RWPE1 (cell line): ENCODE measurements around the gene SAXO1.

Source experiments
- CTCF ChIA-PET: fragments of 350-600 bp; sonication (Branson Sonifier 250); formaldehyde crosslinking; extraction: SDS; loops from one replicate; lab custom pipeline; 2021; lab: Yijun Ruan, JAX
- POLR2A ChIA-PET: fragments of 400-600 bp; formaldehyde crosslinking; extraction: SDS; loops from one replicate; lab custom pipeline; 2020; ENCODE audit warnings: antibody characterized with exemption; ENCODE audit not compliant: low non-redundant PET; lab: Yijun Ruan, JAX
- DNase-seq: peaks from one replicate; pipeline ENCODE4 v3.0.0; 2012; ENCODE audit warnings: low spot score
- H3K27ac ChIP-seq: fragments of 450-650 bp; 2 replicates; pipeline ENCODE4 v1.5.1; 2017
- CTCF ChIP-seq: fragments of 450-650 bp; conservative IDR thresholded peaks from 2 replicates; pipeline ENCODE4 v1.5.1; 2017; ENCODE audit warnings: low read depth, mild to moderate bottlenecking

The SAXO1 gene

DNA sequence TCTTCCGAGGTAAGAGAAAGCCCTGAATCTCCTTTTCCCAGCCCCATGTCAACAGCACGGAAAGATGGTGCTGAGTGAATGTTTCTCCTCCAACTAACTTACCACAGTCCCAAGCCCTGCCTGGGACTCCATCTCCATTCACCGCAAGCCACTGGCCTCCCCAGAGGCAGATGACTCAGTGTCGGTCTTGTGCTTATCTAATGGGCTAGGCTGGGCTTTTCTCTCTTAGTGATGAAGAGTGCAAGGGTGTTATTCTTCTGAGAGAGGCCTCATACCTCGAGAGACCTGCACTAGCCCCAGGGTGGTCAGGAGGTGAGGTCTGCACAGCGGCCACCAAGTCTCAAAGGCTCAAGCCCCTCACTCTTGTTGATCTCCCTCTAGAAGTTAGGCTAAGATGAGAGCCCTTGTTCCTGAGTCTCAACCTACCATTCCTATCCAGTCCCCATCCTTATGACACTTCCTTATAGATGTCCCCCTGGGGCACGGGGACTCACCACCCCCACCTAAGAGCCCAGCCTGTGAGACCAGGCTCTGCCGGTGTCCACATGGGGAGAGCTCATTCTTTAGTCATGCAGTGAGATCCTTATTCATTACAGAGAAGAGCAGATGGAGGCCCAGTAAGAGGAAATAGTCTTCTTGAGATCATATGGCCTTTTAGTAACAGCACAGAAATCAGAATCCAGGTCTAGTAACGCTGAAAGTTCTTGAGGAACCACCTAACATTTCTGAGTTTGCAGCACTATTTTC lies 127.0 kb downstream of the SAXO1 start:
- H3K27ac ChIP-seq = no peak overlapping the region
- POLR2A ChIA-PET = no interaction called here
- DNase-seq = no peak
- TF ChIP-seq CTCF = no peak
- CTCF ChIA-PET = interaction anchor here (0.6 kb wide), 1 partner anchor 802 kb away, joined by 4 read pairs; no protein-coding TSS in a partner anchor

DNA sequence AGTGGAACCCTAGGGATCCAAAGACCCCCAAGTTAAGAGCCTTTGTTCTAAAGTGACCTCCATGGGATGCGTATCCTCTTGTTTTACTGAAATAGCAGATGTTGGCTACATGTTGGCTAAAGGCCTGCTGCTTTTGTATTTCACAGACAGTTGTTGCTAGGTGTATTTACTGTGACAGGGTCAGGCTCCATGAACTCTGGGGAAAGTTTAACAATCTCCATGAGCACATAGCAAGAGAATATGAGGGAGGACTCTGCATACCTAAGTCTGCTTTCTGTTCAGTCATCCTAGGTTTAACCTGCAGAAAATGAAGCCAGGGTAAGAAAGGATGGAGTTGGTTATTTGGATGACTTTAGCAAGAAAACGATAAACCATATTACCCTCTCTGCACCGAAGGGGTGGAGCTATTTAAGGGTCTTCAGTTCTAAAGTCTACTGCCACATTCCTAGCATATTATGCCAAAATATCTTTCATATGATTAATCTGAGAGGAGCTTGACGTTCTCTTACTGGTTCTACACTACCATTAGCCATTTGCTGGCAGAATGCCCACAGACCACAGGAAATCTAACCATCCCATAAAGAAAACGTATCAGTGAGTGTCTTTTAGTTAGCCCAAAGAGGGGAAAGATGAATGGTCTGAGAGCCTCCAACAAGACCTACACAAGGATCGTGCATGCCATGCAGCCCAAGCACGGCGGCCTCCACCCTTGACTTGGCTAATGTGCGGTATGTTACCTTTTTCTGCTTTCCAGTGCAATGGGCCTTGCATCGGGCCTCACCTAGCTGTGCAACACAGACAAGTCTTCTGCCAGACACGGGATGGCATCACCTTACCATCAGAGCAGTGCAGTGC lies 127.8 kb downstream of the SAXO1 start:
- no peak overlapping the region for H3K27ac ChIP-seq
- no peak for TF ChIP-seq CTCF
- ChIA-PET CTCF (no interaction called here), POLR2A (no interaction called here)
- DNase-seq = no peak

GRCh38 chr9:18903450-18903849 lies 129.6 kb downstream of the SAXO1 start:
- no peak overlapping the region for H3K27ac ChIP-seq
- CTCF ChIA-PET = no interaction called here
- no peak for DNase-seq
- POLR2A ChIA-PET = no interaction called here
- TF ChIP-seq CTCF = no peak

GRCh38 chr9:18896531-18897179 lies 136.4 kb downstream of the SAXO1 start:
- CTCF ChIA-PET = no interaction called here
- no peak for TF ChIP-seq CTCF
- H3K27ac ChIP-seq = no peak overlapping the region
- no peak for DNase-seq
- POLR2A ChIA-PET = no interaction called here

- DNase-seq = no peak
- CTCF ChIA-PET = no interaction called here
- TF ChIP-seq CTCF = no peak
- POLR2A ChIA-PET = interaction anchor here (0.7 kb wide), 1 partner anchor 65 kb away, joined by 13 read pairs; no protein-coding TSS in a partner anchor
- no peak overlapping the region for H3K27ac ChIP-seq
Measured at GRCh38 chr9:18896004-18896403, 137.0 kb downstream of the SAXO1 start.

- no peak for DNase-seq
- TF ChIP-seq CTCF = no peak
- ChIA-PET POLR2A (no interaction called here), CTCF (no interaction called here)
- no peak overlapping the region for H3K27ac ChIP-seq
Measured at GRCh38 chr9:18893491-18893890, 139.5 kb downstream of the SAXO1 start.
